HepG2 (cell line): ENCODE measurements around the gene ASIC2. TPM values are rescaled to one million over a fixed set of nuclear protein-coding genes. Genes with fewer than 3 reads are reported as not detected.

Experiments
- ATAC-seq: fragments of 200-7000 bp; cut with Tn5 transposase; 3 replicates; pipeline ENCODE4 v1.9.1; 2020; ENCODE audit warnings: mild to moderate bottlenecking, moderate library complexity
- BruUV-seq: library from RNA; stranded (reverse); fragments of 400-500 nt; replicated peaks from 2 replicates; lab custom pipeline; 2021; lab: Mats Ljungman, UMichigan
- CTCF ChIA-PET: fragments of 300-600 bp; formaldehyde crosslinking; extraction: SDS; loops from one replicate; lab custom pipeline; 2021; ENCODE audit warnings: low total read pairs, inconsistent platforms, low intra/inter-chr PET ratio; lab: Yijun Ruan, JAX
- POLR2A ChIA-PET: fragments of 350-600 bp; sonication (Branson Sonifier 250); formaldehyde crosslinking; loops from one replicate; lab custom pipeline; 2020; ENCODE audit warnings: antibody characterized with exemption, inconsistent platforms; lab: Yijun Ruan, JAX
- DNase-seq: peaks from one replicate; pipeline ENCODE4 v3.0.0-alpha.2; 2015; ENCODE audit warnings: low spot score
- FAIRE-seq: peaks from 3 replicates; lab custom pipeline; 2011; peaks lifted over from hg19 to GRCh38; lab: Jason Lieb, UNC
- H2AFZ ChIP-seq: one replicate; pipeline ENCODE4 v1.6.1; 2011; ENCODE audit warnings: low read length, inconsistent platforms
- H3K27ac ChIP-seq: fragments of 300-600 bp; 3 replicates; pipeline ENCODE4 v1.8.0; 2011; ENCODE audit warnings: mixed run types, mild to moderate bottlenecking, mixed read lengths, low read length, inconsistent platforms; ENCODE audit not compliant: insufficient read depth; ENCODE audit errors: extremely low read length
- H3K27me3 ChIP-seq, 2 experiments: fragments of 200-600 bp in 1 of 2; 2 replicates in 1 of 2; 3 replicates in 1 of 2; pipeline versions ENCODE4 v1.6.0 to v1.8.0; 2011; ENCODE audit warnings: low read length in 2 of 2, mild to moderate bottlenecking in 2 of 2, moderate library complexity in 2 of 2, inconsistent platforms in 1 of 2; ENCODE audit not compliant: insufficient read depth in 2 of 2, control insufficient read depth in 1 of 2
- H3K36me3 ChIP-seq, 2 experiments: fragments of 200-600 bp in 1 of 2; replicated peaks in 1 of 2; 2 replicates in 1 of 2; 3 replicates in 1 of 2; pipeline versions ENCODE4 v1.5.1 to v1.8.0; 2011; ENCODE audit warnings: low read length in 2 of 2, inconsistent platforms in 1 of 2; ENCODE audit not compliant: insufficient read depth in 2 of 2, control insufficient read depth in 1 of 2
- H3K4me1 ChIP-seq: 2 replicates; pipeline ENCODE4 v1.5.1; 2012; ENCODE audit warnings: low read length, inconsistent platforms; ENCODE audit not compliant: insufficient read depth
- H3K4me2 ChIP-seq: 2 replicates; pipeline ENCODE4 v1.6.0; 2011; ENCODE audit warnings: low read depth, low read length, inconsistent platforms
- H3K4me3 ChIP-seq, 3 experiments: fragments of 200-600 bp in 1 of 3; sonication (generic), shearing (Covaris generic) in 1 of 3; replicated peaks in 1 of 3; 2 replicates each; pipeline ENCODE4 v1.5.1; 2011 to 2016; ENCODE audit warnings: low read length in 3 of 3, inconsistent platforms in 2 of 3, low read depth in 2 of 3, mild to moderate bottlenecking in 2 of 3, control low read depth in 1 of 3, mixed read lengths in 1 of 3; ENCODE audit not compliant: insufficient read depth in 1 of 3
- H3K79me2 ChIP-seq: one replicate; pipeline ENCODE4 v1.6.1; 2011; ENCODE audit warnings: low read length, inconsistent platforms; ENCODE audit not compliant: insufficient read depth
- H3K9ac ChIP-seq: 2 replicates; pipeline ENCODE4 v1.6.0; 2011; ENCODE audit warnings: mild to moderate bottlenecking, low read depth, low read length, inconsistent platforms; ENCODE audit not compliant: insufficient read depth
- H3K9me3 ChIP-seq: 2 replicates; pipeline ENCODE4 v1.5.1; 2012; ENCODE audit warnings: mild to moderate bottlenecking, low read length
- H4K20me1 ChIP-seq: 2 replicates; pipeline ENCODE4 v1.6.0; 2011; ENCODE audit warnings: inconsistent platforms, mild to moderate bottlenecking, low read length, moderate library complexity; ENCODE audit not compliant: insufficient read depth
- ELF3 ChIP-seq: IDR thresholded peaks from 2 replicates; pipeline ENCODE4 v1.6.1; 2016; ENCODE audit warnings: missing genetic modification reagents, missing compliant biosample characterization
- FOXA3 ChIP-seq: IDR thresholded peaks from 2 replicates; pipeline ENCODE4 v1.6.1; 2016; ENCODE audit warnings: missing genetic modification reagents, missing compliant biosample characterization
- MBD4 ChIP-seq: IDR thresholded peaks from 2 replicates; pipeline ENCODE4 v1.6.1; 2012; ENCODE audit warnings: low read length, inconsistent platforms, borderline replicate concordance
- NFATC3 ChIP-seq: sonication (generic); formaldehyde crosslinking; IDR thresholded peaks from 2 replicates; pipeline ENCODE4 v1.5.1; 2020; ENCODE audit warnings: mild to moderate bottlenecking, missing genetic modification reagents
- RXRA ChIP-seq: sonication (generic); formaldehyde crosslinking; IDR thresholded peaks from 2 replicates; pipeline ENCODE4 v1.5.1; 2020; ENCODE audit warnings: missing genetic modification reagents
- TBX3 ChIP-seq: fragments of 450-650 bp; IDR thresholded peaks from 2 replicates; pipeline ENCODE4 v1.6.1; 2017; ENCODE audit warnings: antibody characterized with exemption, mild to moderate bottlenecking, inconsistent platforms, borderline replicate concordance
- TOE1 ChIP-seq: sonication (generic); formaldehyde crosslinking; IDR thresholded peaks from 2 replicates; pipeline ENCODE4 v1.4.0; 2020; ENCODE audit warnings: mild to moderate bottlenecking, missing genetic modification reagents
- ZFP36L2 ChIP-seq: sonication (generic); formaldehyde crosslinking; IDR thresholded peaks from 2 replicates; pipeline ENCODE4 v1.4.0; 2020; ENCODE audit warnings: missing genetic modification reagents
- ZNF235 ChIP-seq: sonication (generic); formaldehyde crosslinking; IDR thresholded peaks from 2 replicates; pipeline ENCODE4 v1.8.1; 2023; ENCODE audit warnings: mild to moderate bottlenecking, missing genetic modification reagents, borderline replicate concordance
- ZNF34 ChIP-seq: sonication (generic); formaldehyde crosslinking; IDR thresholded peaks from 2 replicates; pipeline ENCODE4 v1.4.0; 2020; ENCODE audit warnings: mild to moderate bottlenecking, missing genetic modification reagents, borderline replicate concordance
- ZNF891 ChIP-seq: sonication (generic); formaldehyde crosslinking; IDR thresholded peaks from 2 replicates; pipeline ENCODE4 v1.5.0; 2020; ENCODE audit warnings: mild to moderate bottlenecking, missing genetic modification reagents
- WGBS: methylation state at CpG from one replicate; pipeline ENCODE4 v1.1.6; 2017; ENCODE audit warnings: low lambda C conversion rate; 5-methylcytosine and 5-hydroxymethylcytosine counted together
- in situ Hi-C: cut with HindIII; loops from 2 replicates; pipeline ENCODE4 v1.10.0; 2017; ENCODE audit warnings: low pct_unique_long_range_greater_than_20kb; ENCODE audit not compliant: extremely low pct_ligation_motif_present
- intact Hi-C: fragments of 100-400 bp; cut with micrococcal nuclease; formaldehyde crosslinking; loops from one replicate; pipeline ENCODE4 v1.10.0; 2022; ENCODE audit not compliant: unreplicated experiment
- polyA plus RNA-seq, 8 experiments: library from polyadenylated mRNA; depleted of rRNA in 3 of 8; stranded (reverse) in 7 of 8; unstranded in 1 of 8; fragments of >200 nt; fragmentation: Illumina TruSeq in 4 of 8; extraction: Trizol in 4 of 8; gene quantifications; 2 replicates each; pipeline versions ENCODE4 v1.2.1 to v1.2.3, GENCODE V29; 2011 to 2016; ENCODE audit warnings: low read depth in 4 of 8, missing spikeins in 1 of 8, mixed read lengths in 1 of 8; ENCODE audit not compliant: insufficient read depth in 1 of 8
- total RNA-seq, 5 experiments: library from RNA; depleted of rRNA; stranded (reverse); fragments of >200 nt; fragmentation: Illumina TruSeq; extraction: Trizol; gene quantifications; 2 replicates each; pipeline ENCODE4 v1.2.3, GENCODE V29; 2016; ENCODE audit warnings: low read depth in 1 of 5
- TF ChIP-seq, protein P1 (sequence below): sonication (generic); formaldehyde crosslinking; IDR thresholded peaks from 2 replicates; pipeline ENCODE4 v1.4.0; 2020; ENCODE audit warnings: missing genetic modification reagents
- TF ChIP-seq, protein P2 (sequence below): sonication (generic); formaldehyde crosslinking; IDR thresholded peaks from 2 replicates; pipeline ENCODE4 v1.4.0; 2020; ENCODE audit warnings: missing genetic modification reagents
- TF ChIP-seq, protein P3 (sequence below): sonication (generic); formaldehyde crosslinking; IDR thresholded peaks from 2 replicates; pipeline ENCODE4 v1.4.0; 2020; ENCODE audit warnings: missing genetic modification reagents

The ASIC2 gene
- total and polyA plus RNA-seq, 2 of the 13 experiments (the other 11 are each of a cell fraction or from before 2014, with no cell fraction given): not detected

DNA sequence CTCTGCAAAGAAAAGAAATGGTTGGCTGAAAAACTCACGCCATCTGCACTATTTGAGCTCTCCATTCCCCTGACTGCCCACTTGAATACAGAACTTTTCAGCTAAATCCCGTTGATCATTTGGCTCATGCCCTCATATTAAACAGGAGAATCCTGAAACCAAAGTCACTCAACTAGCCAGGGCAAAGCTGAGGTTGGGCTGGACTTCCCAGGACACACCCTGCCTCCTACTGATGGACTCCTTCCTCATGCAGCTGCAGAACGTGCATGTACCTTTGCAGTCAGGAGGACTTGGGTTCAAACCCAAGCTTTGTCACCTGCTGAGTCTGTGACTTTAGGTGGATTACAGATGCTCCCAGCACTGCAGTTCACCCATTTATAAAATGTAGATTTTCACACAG is 7.7 kb downstream of the ASIC2 start:
- H3K4me3 ChIP-seq: no peak overlapping the region
- H3K79me2 ChIP-seq: no peaks in the 10 kb centered on the region
- H3K4me1 ChIP-seq: peaks cover 12% of the 10 kb centered on the region
- ATAC-seq: no peak
- intact Hi-C loops: no loop called here
- BruUV-seq: no TSS peak
- H3K9ac ChIP-seq: no peak overlapping the region
- H3K36me3 ChIP-seq: no peaks in the 10 kb centered on the region
- H4K20me1 ChIP-seq: no peaks in the 10 kb centered on the region
- no peak overlapping the region for H3K27ac ChIP-seq
- no peak for TF ChIP-seq NFATC3 (CRISPR knock-in tag)
- TF ChIP-seq TOE1 (CRISPR knock-in tag): no peak
- no peak for TF ChIP-seq RXRA (CRISPR knock-in tag)
- TF ChIP-seq ZNF235 (CRISPR knock-in tag): no peak
- no peak overlapping the region for H3K4me2 ChIP-seq
- FAIRE-seq: no peak
- H3K27me3 ChIP-seq: peaks cover 0 to 5% of the 10 kb centered on the region in 2 experiments; a peak in 2 of 5 replicates
- CTCF ChIA-PET: no interaction called here
- no peaks in the 10 kb centered on the region for H3K9me3 ChIP-seq
- H2AFZ ChIP-seq: no peak overlapping the region
- 0% methylated on average over 3 of the region's 3 CpGs for WGBS
- DNase-seq: no peak
- in situ Hi-C loops: no loop called here
- POLR2A ChIA-PET: no interaction called here

DNA sequence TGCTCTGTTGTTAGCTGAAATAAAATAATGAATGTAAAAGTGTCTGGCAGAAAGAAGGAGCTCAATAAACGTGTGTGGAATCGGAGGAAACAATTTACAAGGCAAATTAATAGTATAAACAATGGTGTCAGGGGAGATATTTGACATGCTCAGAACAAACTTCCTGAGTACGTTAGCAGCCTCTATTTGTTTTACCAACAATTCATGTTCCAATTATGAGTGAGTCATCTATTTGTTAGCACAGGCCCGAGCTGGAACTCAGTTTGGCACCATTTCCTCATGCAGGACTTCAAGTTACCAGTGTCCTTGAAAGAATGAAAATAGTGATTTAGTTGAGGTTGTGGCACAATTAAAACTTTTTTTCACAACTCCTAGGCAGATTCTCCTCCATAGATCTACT is 9.1 kb downstream of the ASIC2 start:
- POLR2A ChIA-PET: no interaction called here
- Histone ChIP-seq H3K9ac (no peak overlapping the region), H3K4me3 (no peak overlapping the region), H3K36me3 (no peaks in the 10 kb centered on the region), H3K79me2 (no peaks in the 10 kb centered on the region), H3K9me3 (no peaks in the 10 kb centered on the region), H2AFZ (no peak overlapping the region), H3K4me1 (peaks cover 12% of the 10 kb centered on the region), H3K4me2 (no peak overlapping the region), H3K27ac (no peak overlapping the region), H3K27me3 (no peaks in the 10 kb centered on the region), H4K20me1 (no peaks in the 10 kb centered on the region)
- intact Hi-C loops (no loop called here), in situ Hi-C loops (no loop called here)
- no peak for FAIRE-seq
- no TSS peak for BruUV-seq
- 0% methylated on average over 4 of the region's 4 CpGs for WGBS
- peak; percentile 37 for DNase-seq
- ATAC-seq: peak; percentile 35; the same call in 1 of the 3 replicates
- CTCF ChIA-PET: no interaction called here
- TF ChIP-seq MBD4: no peak
- no peak for TF ChIP-seq ZNF891 (CRISPR knock-in tag)
- TF ChIP-seq, protein P1, sequence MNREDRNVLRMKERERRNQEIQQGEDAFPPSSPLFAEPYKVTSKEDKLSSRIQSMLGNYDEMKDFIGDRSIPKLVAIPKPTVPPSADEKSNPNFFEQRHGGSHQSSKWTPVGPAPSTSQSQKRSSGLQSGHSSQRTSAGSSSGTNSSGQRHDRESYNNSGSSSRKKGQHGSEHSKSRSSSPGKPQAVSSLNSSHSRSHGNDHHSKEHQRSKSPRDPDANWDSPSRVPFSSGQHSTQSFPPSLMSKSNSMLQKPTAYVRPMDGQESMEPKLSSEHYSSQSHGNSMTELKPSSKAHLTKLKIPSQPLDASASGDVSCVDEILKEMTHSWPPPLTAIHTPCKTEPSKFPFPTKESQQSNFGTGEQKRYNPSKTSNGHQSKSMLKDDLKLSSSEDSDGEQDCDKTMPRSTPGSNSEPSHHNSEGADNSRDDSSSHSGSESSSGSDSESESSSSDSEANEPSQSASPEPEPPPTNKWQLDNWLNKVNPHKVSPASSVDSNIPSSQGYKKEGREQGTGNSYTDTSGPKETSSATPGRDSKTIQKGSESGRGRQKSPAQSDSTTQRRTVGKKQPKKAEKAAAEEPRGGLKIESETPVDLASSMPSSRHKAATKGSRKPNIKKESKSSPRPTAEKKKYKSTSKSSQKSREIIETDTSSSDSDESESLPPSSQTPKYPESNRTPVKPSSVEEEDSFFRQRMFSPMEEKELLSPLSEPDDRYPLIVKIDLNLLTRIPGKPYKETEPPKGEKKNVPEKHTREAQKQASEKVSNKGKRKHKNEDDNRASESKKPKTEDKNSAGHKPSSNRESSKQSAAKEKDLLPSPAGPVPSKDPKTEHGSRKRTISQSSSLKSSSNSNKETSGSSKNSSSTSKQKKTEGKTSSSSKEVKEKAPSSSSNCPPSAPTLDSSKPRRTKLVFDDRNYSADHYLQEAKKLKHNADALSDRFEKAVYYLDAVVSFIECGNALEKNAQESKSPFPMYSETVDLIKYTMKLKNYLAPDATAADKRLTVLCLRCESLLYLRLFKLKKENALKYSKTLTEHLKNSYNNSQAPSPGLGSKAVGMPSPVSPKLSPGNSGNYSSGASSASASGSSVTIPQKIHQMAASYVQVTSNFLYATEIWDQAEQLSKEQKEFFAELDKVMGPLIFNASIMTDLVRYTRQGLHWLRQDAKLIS (CRISPR knock-in tag): no peak
- peak; percentile 64; the same call in 1 of the 2 replicates for TF ChIP-seq TBX3
- TF ChIP-seq, protein P2, sequence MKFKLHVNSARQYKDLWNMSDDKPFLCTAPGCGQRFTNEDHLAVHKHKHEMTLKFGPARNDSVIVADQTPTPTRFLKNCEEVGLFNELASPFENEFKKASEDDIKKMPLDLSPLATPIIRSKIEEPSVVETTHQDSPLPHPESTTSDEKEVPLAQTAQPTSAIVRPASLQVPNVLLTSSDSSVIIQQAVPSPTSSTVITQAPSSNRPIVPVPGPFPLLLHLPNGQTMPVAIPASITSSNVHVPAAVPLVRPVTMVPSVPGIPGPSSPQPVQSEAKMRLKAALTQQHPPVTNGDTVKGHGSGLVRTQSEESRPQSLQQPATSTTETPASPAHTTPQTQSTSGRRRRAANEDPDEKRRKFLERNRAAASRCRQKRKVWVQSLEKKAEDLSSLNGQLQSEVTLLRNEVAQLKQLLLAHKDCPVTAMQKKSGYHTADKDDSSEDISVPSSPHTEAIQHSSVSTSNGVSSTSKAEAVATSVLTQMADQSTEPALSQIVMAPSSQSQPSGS (CRISPR knock-in tag): no peak
- no peak for TF ChIP-seq FOXA3 (CRISPR knock-in tag)
- no peak for TF ChIP-seq ZFP36L2 (CRISPR knock-in tag)
- TF ChIP-seq ELF3 (CRISPR knock-in tag): peak; percentile 60
- TF ChIP-seq ZNF34 (CRISPR knock-in tag): no peak
- TF ChIP-seq, protein P3, sequence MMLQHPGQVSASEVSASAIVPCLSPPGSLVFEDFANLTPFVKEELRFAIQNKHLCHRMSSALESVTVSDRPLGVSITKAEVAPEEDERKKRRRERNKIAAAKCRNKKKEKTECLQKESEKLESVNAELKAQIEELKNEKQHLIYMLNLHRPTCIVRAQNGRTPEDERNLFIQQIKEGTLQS: peak; percentile 54
